Neural progenitor cell (in vitro differentiated cells): ENCODE measurements around the gene ALG12. TPM values are rescaled to one million over a fixed set of nuclear protein-coding genes. Genes with fewer than 3 reads are reported as not detected.

Source experiments
- DNase-seq: peaks from one replicate; pipeline ENCODE4 v3.0.0-alpha.2; 2016; ENCODE audit warnings: low spot score
- H2AFZ ChIP-seq: fragments of 200-600 bp; sonication (generic); replicated peaks from 2 replicates; pipeline ENCODE4 v1.6.1; 2016; ENCODE audit warnings: antibody characterized with exemption
- H3F3A ChIP-seq: fragments of 200-600 bp; sonication (generic); 2 replicates; pipeline ENCODE4 v1.6.1; 2016; ENCODE audit warnings: antibody characterized with exemption, low read depth
- H3K27ac ChIP-seq: fragments of 200-600 bp; sonication (generic); 2 replicates; pipeline ENCODE4 v1.5.1; 2016; ENCODE audit warnings: mild to moderate bottlenecking
- H3K27me3 ChIP-seq: fragments of 200-600 bp; sonication (generic); 2 replicates; pipeline ENCODE4 v1.6.1; 2016; ENCODE audit warnings: mild to moderate bottlenecking, moderate library complexity
- H3K36me3 ChIP-seq: fragments of 200-600 bp; sonication (generic); 2 replicates; pipeline ENCODE4 v1.5.1; 2016
- H3K4me1 ChIP-seq: fragments of 200-600 bp; sonication (generic); 2 replicates; pipeline ENCODE4 v1.6.1; 2016; ENCODE audit warnings: mixed run types
- H3K4me2 ChIP-seq: fragments of 200-600 bp; sonication (generic); 2 replicates; pipeline ENCODE4 v1.6.1; 2016
- H3K4me3 ChIP-seq: fragments of 200-600 bp; sonication (generic); 2 replicates; pipeline ENCODE4 v1.5.1; 2016
- H3K79me2 ChIP-seq: fragments of 200-600 bp; sonication (generic); 2 replicates; pipeline ENCODE4 v1.6.1; 2016; ENCODE audit warnings: low read depth
- H3K9ac ChIP-seq: fragments of 200-600 bp; sonication (generic); 2 replicates; pipeline ENCODE4 v1.6.1; 2016
- H3K9me3 ChIP-seq: fragments of 200-600 bp; sonication (generic); 2 replicates; pipeline ENCODE4 v1.5.1; 2016; ENCODE audit warnings: low read depth
- H4K20me1 ChIP-seq: fragments of 200-600 bp; sonication (generic); 2 replicates; pipeline ENCODE4 v1.6.1; 2016; ENCODE audit warnings: low read depth
- H3K27ac Mint-ChIP-seq: 3 replicates; pipeline ENCODE4 v1.8.0; 2021; ENCODE audit warnings: mixed read lengths
- H3K27me3 Mint-ChIP-seq: 2 replicates; pipeline ENCODE4 v1.8.0; 2022; ENCODE audit warnings: low read depth, mild to moderate bottlenecking, inconsistent platforms, moderate library complexity, mixed read lengths; ENCODE audit not compliant: insufficient read depth
- H3K36me3 Mint-ChIP-seq: 3 replicates; pipeline ENCODE4 v1.8.0; 2021; ENCODE audit warnings: mixed read lengths
- H3K4me1 Mint-ChIP-seq: 3 replicates; pipeline ENCODE4 v1.8.0; 2021; ENCODE audit warnings: mixed read lengths
- H3K4me3 Mint-ChIP-seq: 3 replicates; pipeline ENCODE4 v1.8.0; 2021; ENCODE audit warnings: mild to moderate bottlenecking, moderate library complexity, mixed read lengths
- H3K9me3 Mint-ChIP-seq: 3 replicates; pipeline ENCODE4 v1.8.0; 2020; ENCODE audit warnings: mixed read lengths
- CTCF ChIP-seq: fragments of 200-600 bp; sonication (generic); IDR thresholded peaks from 2 replicates; pipeline ENCODE4 v1.5.1; 2017; ENCODE audit warnings: antibody characterized with exemption, mild to moderate bottlenecking
- EZH2 ChIP-seq: fragments of 200-600 bp; sonication (generic); IDR thresholded peaks from 2 replicates; pipeline ENCODE4 v1.6.1; 2017; ENCODE audit warnings: antibody characterized with exemption, mild to moderate bottlenecking, moderate library complexity
- EZH2phosphoT487 ChIP-seq: fragments of 200-600 bp; sonication (generic); IDR thresholded peaks from 2 replicates; pipeline ENCODE4 v1.6.1; 2017; ENCODE audit warnings: antibody characterized with exemption
- total RNA-seq: library from RNA; depleted of rRNA; stranded (reverse); fragments of >200 nt; gene quantifications from 2 replicates; pipeline ENCODE4 v1.2.3, GENCODE V29; 2015; ENCODE audit warnings: low replicate concordance

The ALG12 gene
- total RNA-seq, 1 donor from 2014 or later, result 4.9 TPM

- Histone ChIP-seq H3K36me3 (peaks cover 4% of the 10 kb centered on the region), H3K27ac (no peak overlapping the region), H3K4me1 (no peaks in the 10 kb centered on the region), H2AFZ (no peak overlapping the region), H3K9me3 (no peaks in the 10 kb centered on the region), H3K79me2 (peaks cover 86% of the 10 kb centered on the region), H4K20me1 (peaks cover 8% of the 10 kb centered on the region), H3K27me3 (no peaks in the 10 kb centered on the region), H3K9ac (no peak overlapping the region), H3K4me3 (no peak overlapping the region), H3K4me2 (no peak overlapping the region), H3F3A (no peaks in the 10 kb centered on the region)
- H3K27ac Mint-ChIP-seq, result no peak overlapping the region
- TF ChIP-seq EZH2, result no peak
- TF ChIP-seq CTCF, result no peak
- no peak for TF ChIP-seq EZH2phosphoT487
- peaks cover 84% of the 10 kb centered on the region for H3K36me3 Mint-ChIP-seq
- H3K9me3 Mint-ChIP-seq, result peaks cover 82% of the 10 kb centered on the region
- H3K27me3 Mint-ChIP-seq, result peaks cover 13% of the 10 kb centered on the region
- no peak overlapping the region for H3K4me3 Mint-ChIP-seq
- peaks cover 3% of the 10 kb centered on the region for H3K4me1 Mint-ChIP-seq
- DNase-seq, result no peak
These were observed 35.0 kb downstream of the ALG12 start for GRCh38 chr22:49883294-49883640.

- Histone ChIP-seq H4K20me1 (peaks cover 8% of the 10 kb centered on the region), H3K27ac (no peak overlapping the region), H3K9ac (no peak overlapping the region), H3K79me2 (peaks cover 86% of the 10 kb centered on the region), H3K4me2 (no peak overlapping the region), H3K4me1 (no peaks in the 10 kb centered on the region), H3K27me3 (no peaks in the 10 kb centered on the region), H3K9me3 (no peaks in the 10 kb centered on the region), H3K4me3 (no peak overlapping the region), H2AFZ (no peak overlapping the region), H3F3A (no peaks in the 10 kb centered on the region), H3K36me3 (no peaks in the 10 kb centered on the region)
- Mint-ChIP-seq H3K4me3 (no peak overlapping the region), H3K4me1 (peaks cover 3% of the 10 kb centered on the region), H3K27ac (no peak overlapping the region), H3K36me3 (peaks cover 83% of the 10 kb centered on the region), H3K27me3 (peaks cover 13% of the 10 kb centered on the region), H3K9me3 (peaks cover 80% of the 10 kb centered on the region)
- DNase-seq, result no peak
- TF ChIP-seq EZH2phosphoT487 (no peak), EZH2 (no peak), CTCF (no peak)
These were observed 35.5 kb downstream of the ALG12 start for GRCh38 chr22:49882519-49883293.

- Mint-ChIP-seq H3K4me3 (no peak overlapping the region), H3K27me3 (peaks cover 11% of the 10 kb centered on the region), H3K36me3 (peaks cover 78% of the 10 kb centered on the region), H3K9me3 (peaks cover 78% of the 10 kb centered on the region), H3K27ac (no peak overlapping the region), H3K4me1 (no peaks in the 10 kb centered on the region)
- no peak for DNase-seq
- H2AFZ ChIP-seq, result no peak overlapping the region
- H3K36me3 ChIP-seq, result no peaks in the 10 kb centered on the region
- H3F3A ChIP-seq, result no peaks in the 10 kb centered on the region
- H3K79me2 ChIP-seq, result peaks cover 88% of the 10 kb centered on the region
- H3K27ac ChIP-seq, result no peak overlapping the region
- H3K9me3 ChIP-seq, result no peaks in the 10 kb centered on the region
- peaks cover 8% of the 10 kb centered on the region for H4K20me1 ChIP-seq
- H3K4me3 ChIP-seq, result no peak overlapping the region
- H3K27me3 ChIP-seq, result no peaks in the 10 kb centered on the region
- TF ChIP-seq EZH2phosphoT487 (no peak), CTCF (no peak), EZH2 (no peak)
- H3K9ac ChIP-seq, result no peak overlapping the region
- no peaks in the 10 kb centered on the region for H3K4me1 ChIP-seq
- no peak overlapping the region for H3K4me2 ChIP-seq
These were observed 36.4 kb downstream of the ALG12 start for GRCh38 chr22:49881856-49882255.
